Measurements from ENCODE around the gene RIN1. TPM values are rescaled to one million over a fixed set of nuclear protein-coding genes. Genes with fewer than 3 reads are reported as not detected.
"Not testable (repeated sequence)": the region's sequence is repeated elsewhere in the genome, so short reads cannot be mapped to it uniquely, and the experiment has no call there.

The RIN1 gene
- total RNA-seq, 1 donor from 2014 or later: 1.1 TPM

GRCh38 chr11:66314186-66314501 lies 22.1 kb downstream of the RIN1 start:
- H3K36me3 Mint-ChIP-seq (ENCODE audit: low read depth): no peaks in the 10 kb centered on the region
- H3K27me3 Mint-ChIP-seq: peaks cover 3% of the 10 kb centered on the region
- peak overlapping the region; percentile 63 for H3K27ac Mint-ChIP-seq
- H3K4me3 Mint-ChIP-seq: peak overlapping the region; percentile 63
- H3K9me3 Mint-ChIP-seq: no peaks in the 10 kb centered on the region
- intact Hi-C loops (cut with micrococcal nuclease): no loop called here
- no peak for DNase-seq
- H3K4me1 Mint-ChIP-seq: peaks cover 36% of the 10 kb centered on the region

DNA sequence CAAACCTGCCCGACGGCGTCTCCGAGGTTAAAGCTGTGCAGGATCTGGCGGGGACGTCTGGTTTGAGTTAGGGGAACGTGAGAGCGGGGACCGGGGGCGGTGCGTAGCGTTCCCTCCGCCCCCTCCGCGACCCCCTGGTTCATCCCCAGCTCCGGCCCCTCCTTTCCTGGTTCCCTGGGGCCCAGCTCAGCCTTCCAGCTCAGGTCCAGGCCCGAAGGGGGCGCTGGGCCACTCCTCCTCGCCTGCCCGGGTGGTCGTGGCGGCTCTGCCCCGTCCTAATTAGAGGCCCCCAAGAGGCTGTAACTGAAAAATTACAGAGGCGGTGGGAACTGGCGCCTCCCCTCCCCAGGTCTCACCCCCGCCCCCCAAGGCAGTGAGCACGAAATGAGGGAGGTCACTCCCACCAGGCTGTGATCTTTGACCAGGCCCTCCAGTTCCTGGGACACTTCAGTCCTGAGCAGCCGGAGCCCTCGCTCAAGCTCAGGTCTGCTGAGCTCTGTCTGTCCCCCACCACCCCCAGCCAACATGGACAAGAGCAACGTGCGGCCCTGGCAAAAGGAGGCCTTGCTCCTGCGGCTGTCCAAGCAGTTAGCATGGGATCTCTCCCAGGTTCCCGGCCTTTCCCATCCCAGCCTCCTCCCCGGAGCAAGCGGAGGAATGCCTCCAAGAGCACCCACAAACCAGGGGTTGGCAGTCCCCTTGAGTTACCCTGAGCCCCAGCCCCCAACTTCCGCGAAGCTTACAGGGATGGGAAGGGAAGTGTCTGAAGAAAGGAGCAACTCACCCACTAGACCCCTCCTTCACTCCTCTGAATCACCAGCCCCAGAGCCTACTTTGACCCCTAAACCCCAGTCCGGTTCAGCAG lies 22.7 kb downstream of the RIN1 start:
- H3K36me3 Mint-ChIP-seq (ENCODE audit: low read depth): no peaks in the 10 kb centered on the region
- peak overlapping the region; percentile 97 for H3K27ac Mint-ChIP-seq
- no peaks in the 10 kb centered on the region for H3K9me3 Mint-ChIP-seq
- no peak for DNase-seq
- peak overlapping the region; percentile 91 for H3K4me3 Mint-ChIP-seq
- intact Hi-C loops (cut with micrococcal nuclease): no loop called here
- peaks cover 3% of the 10 kb centered on the region for H3K27me3 Mint-ChIP-seq
- H3K4me1 Mint-ChIP-seq: peaks cover 31% of the 10 kb centered on the region

- H3K27ac Mint-ChIP-seq: peak overlapping the region; percentile 97
- H3K27me3 Mint-ChIP-seq: peaks cover 3% of the 10 kb centered on the region
- H3K4me1 Mint-ChIP-seq: peaks cover 24% of the 10 kb centered on the region
- H3K4me3 Mint-ChIP-seq: peak overlapping the region; percentile 91
- no peaks in the 10 kb centered on the region for H3K9me3 Mint-ChIP-seq
- peak; percentile 99 for DNase-seq
- H3K36me3 Mint-ChIP-seq (ENCODE audit: low read depth): no peaks in the 10 kb centered on the region
- intact Hi-C loops (cut with micrococcal nuclease): loop anchor here (1.0 kb wide), 4 partner anchors 16 to 77 kb away; partner anchors contain the start of genes BRMS1 and YIF1A
Observed at GRCh38 chr11:66312549-66313320, 23.5 kb downstream of the RIN1 start.

- no peaks in the 10 kb centered on the region for H3K9me3 Mint-ChIP-seq
- peak overlapping the region; percentile 91 for H3K4me3 Mint-ChIP-seq
- peaks cover 7% of the 10 kb centered on the region for H3K27me3 Mint-ChIP-seq
- intact Hi-C loops (cut with micrococcal nuclease): loop anchor here (1.0 kb wide), 4 partner anchors 16 to 77 kb away; partner anchors contain the start of genes BRMS1 and YIF1A
- H3K36me3 Mint-ChIP-seq (ENCODE audit: low read depth): no peaks in the 10 kb centered on the region
- DNase-seq: peak; percentile 99
- H3K4me1 Mint-ChIP-seq: peaks cover 19% of the 10 kb centered on the region
- peak overlapping the region; percentile 97 for H3K27ac Mint-ChIP-seq
Observed at GRCh38 chr11:66311965-66312548, 24.2 kb downstream of the RIN1 start.

- Mint-ChIP-seq H3K4me3 (peak overlapping the region; percentile 91), H3K36me3 (ENCODE audit: low read depth) (no peaks in the 10 kb centered on the region), H3K9me3 (no peaks in the 10 kb centered on the region), H3K27me3 (peaks cover 8% of the 10 kb centered on the region), H3K4me1 (peaks cover 19% of the 10 kb centered on the region), H3K27ac (peak overlapping the region; percentile 97)
- intact Hi-C loops (cut with micrococcal nuclease): no loop called here
- DNase-seq: no peak
Observed at GRCh38 chr11:66311470-66311964, 24.7 kb downstream of the RIN1 start.

- H3K36me3 Mint-ChIP-seq (ENCODE audit: low read depth); DNase-seq; H3K27me3 Mint-ChIP-seq; H3K9me3 Mint-ChIP-seq; H3K27ac Mint-ChIP-seq; H3K4me3 Mint-ChIP-seq; intact Hi-C loops (cut with micrococcal nuclease): not testable (repeated sequence)
- H3K4me1 Mint-ChIP-seq: peaks cover 19% of the 10 kb centered on the region
Observed at GRCh38 chr11:66310803-66311440, 25.3 kb downstream of the RIN1 start.

DNA sequence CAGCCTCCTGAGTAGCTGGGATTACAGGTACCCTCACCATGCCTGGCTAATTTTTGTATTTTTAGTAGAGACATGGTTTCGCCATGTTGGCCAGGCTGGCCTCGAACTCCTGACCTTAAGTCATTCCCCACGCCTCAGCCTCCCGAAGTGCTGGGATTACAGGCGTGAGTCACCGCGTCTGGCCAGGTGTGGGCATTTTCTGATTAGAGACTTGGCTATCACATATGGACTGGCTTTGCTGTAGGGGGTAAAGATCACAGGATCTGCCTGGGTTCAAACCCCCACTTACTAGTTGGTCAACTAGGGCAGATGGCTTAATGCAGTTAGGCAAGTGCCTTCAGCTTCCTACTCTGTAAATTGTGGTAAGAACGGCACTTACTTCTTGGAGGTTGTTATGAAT lies 25.9 kb downstream of the RIN1 start:
- Mint-ChIP-seq H3K9me3 (no peaks in the 10 kb centered on the region), H3K27ac (no peak overlapping the region), H3K36me3 (ENCODE audit: low read depth) (no peaks in the 10 kb centered on the region), H3K4me3 (no peak overlapping the region), H3K4me1 (peaks cover 17% of the 10 kb centered on the region), H3K27me3 (peaks cover 6% of the 10 kb centered on the region)
- no peak for DNase-seq
- intact Hi-C loops (cut with micrococcal nuclease): no loop called here

DNA sequence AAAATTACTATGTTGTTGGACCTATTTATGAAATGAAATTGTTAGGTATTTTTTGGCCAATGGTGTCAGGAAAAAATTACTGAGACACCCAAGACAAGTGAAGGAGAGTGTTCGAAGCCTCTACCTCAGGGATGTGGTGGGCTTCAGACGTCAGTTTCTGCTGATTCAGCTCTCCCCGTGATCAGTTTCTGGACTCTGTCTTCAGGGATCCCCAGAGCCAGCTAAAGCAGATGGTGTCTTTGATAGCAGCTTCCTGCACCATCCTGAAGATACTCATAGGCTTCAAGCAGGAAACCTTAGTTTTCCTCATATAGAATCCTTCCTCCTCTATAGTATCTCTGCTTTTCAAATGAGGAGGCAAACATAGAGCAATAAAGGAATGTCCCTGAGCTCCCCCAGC lies 26.8 kb downstream of the RIN1 start:
- H3K27me3 Mint-ChIP-seq: peaks cover 5% of the 10 kb centered on the region
- intact Hi-C loops (cut with micrococcal nuclease): no loop called here

DNA sequence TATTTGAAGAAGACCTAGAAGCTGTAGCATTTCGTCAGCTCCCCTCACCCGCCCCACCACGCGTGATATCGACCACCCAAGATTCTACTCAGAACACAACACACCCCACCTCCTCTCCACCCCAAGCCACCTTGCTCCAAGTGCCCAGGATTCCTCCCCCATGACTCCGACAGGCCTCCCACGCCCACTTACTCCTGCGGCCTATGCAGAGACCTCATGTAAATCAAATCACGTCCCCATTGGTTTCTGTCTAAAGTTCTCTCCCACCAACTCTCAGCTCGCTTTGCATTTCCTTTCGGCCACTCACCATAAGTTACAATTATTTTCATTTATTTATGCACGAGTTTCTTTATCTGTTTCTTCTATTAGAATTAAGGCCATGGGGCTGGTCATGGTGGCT lies 33.6 kb downstream of the RIN1 start:
- intact Hi-C loops (cut with micrococcal nuclease): no loop called here
- H3K27ac Mint-ChIP-seq: no peak overlapping the region
- H3K9me3 Mint-ChIP-seq: no peaks in the 10 kb centered on the region
- peaks cover 5% of the 10 kb centered on the region for H3K27me3 Mint-ChIP-seq
- no peak for DNase-seq
- H3K4me3 Mint-ChIP-seq: no peak overlapping the region
- no peaks in the 10 kb centered on the region for H3K36me3 Mint-ChIP-seq (ENCODE audit: low read depth)
- no peaks in the 10 kb centered on the region for H3K4me1 Mint-ChIP-seq

More for the DNA sequence above, 26.8 kb downstream of the RIN1 start:
- Mint-ChIP-seq H3K9me3 (no peaks in the 10 kb centered on the region), H3K27ac (no peak overlapping the region), H3K36me3 (ENCODE audit: low read depth) (no peaks in the 10 kb centered on the region), H3K4me3 (no peak overlapping the region), H3K4me1 (peaks cover 14% of the 10 kb centered on the region)
- DNase-seq: no peak

- H3K4me3 Mint-ChIP-seq: no peak overlapping the region
- no peaks in the 10 kb centered on the region for H3K4me1 Mint-ChIP-seq
- intact Hi-C loops (cut with micrococcal nuclease): no loop called here
- no peaks in the 10 kb centered on the region for H3K9me3 Mint-ChIP-seq
- no peak for DNase-seq
- no peak overlapping the region for H3K27ac Mint-ChIP-seq
- H3K27me3 Mint-ChIP-seq: peaks cover 3% of the 10 kb centered on the region
- H3K36me3 Mint-ChIP-seq (ENCODE audit: low read depth): no peaks in the 10 kb centered on the region
Observed at GRCh38 chr11:66299186-66299585, 37.0 kb downstream of the RIN1 start.

GRCh38 chr11:66297610-66298009 lies 38.6 kb downstream of the RIN1 start:
- no peak overlapping the region for H3K27ac Mint-ChIP-seq
- peaks cover 15% of the 10 kb centered on the region for H3K27me3 Mint-ChIP-seq
- intact Hi-C loops (cut with micrococcal nuclease): no loop called here

GRCh38 chr11:66294626-66295620 lies 41.3 kb downstream of the RIN1 start:
- no peak for DNase-seq
- Mint-ChIP-seq H3K27ac (no peak overlapping the region), H3K4me1 (peaks cover 16% of the 10 kb centered on the region), H3K36me3 (ENCODE audit: low read depth) (no peaks in the 10 kb centered on the region), H3K4me3 (no peak overlapping the region), H3K9me3 (peaks cover 4% of the 10 kb centered on the region), H3K27me3 (peaks cover 30% of the 10 kb centered on the region)
- intact Hi-C loops (cut with micrococcal nuclease): no loop called here

More at GRCh38 chr11:66297610-66298009, 38.6 kb downstream of the RIN1 start:
- DNase-seq: no peak
- no peak overlapping the region for H3K4me3 Mint-ChIP-seq
- peaks cover 3% of the 10 kb centered on the region for H3K4me1 Mint-ChIP-seq
- no peaks in the 10 kb centered on the region for H3K36me3 Mint-ChIP-seq (ENCODE audit: low read depth)
- H3K9me3 Mint-ChIP-seq: no peaks in the 10 kb centered on the region
